GM12878 (cell line): Measurements from ENCODE around the gene SPRED3. TPM values are rescaled to one million over a fixed set of nuclear protein-coding genes. Genes with fewer than 3 reads are reported as not detected.

Experiments used
- ATAC-seq: fragments of 200-7000 bp; cut with Tn5 transposase; 3 replicates; pipeline ENCODE4 v1.9.1; 2020; ENCODE audit warnings: mild to moderate bottlenecking, moderate library complexity
- BruUV-seq: library from RNA; stranded (reverse); fragments of 400-500 nt; replicated peaks from 2 replicates; lab custom pipeline; 2021; lab: Mats Ljungman, UMichigan
- CTCF ChIA-PET: fragments of 300-600 bp; sonication (Branson Sonifier 250); formaldehyde crosslinking; extraction: SDS; loops from one replicate; lab custom pipeline; 2021; ENCODE audit warnings: inconsistent platforms; lab: Yijun Ruan, JAX
- POLR2A ChIA-PET: fragments of 350-600 bp; formaldehyde crosslinking; extraction: SDS; loops from one replicate; lab custom pipeline; 2021; ENCODE audit warnings: inconsistent platforms; lab: Charles Lee
- RAD21 ChIA-PET: fragments of 300-600 bp; sonication (Branson Sonifier 250); formaldehyde crosslinking; loops from one replicate; lab custom pipeline; 2023; ENCODE audit warnings: antibody characterized with exemption; ENCODE audit not compliant: unreplicated experiment; lab: Charles Lee
- SMC1A ChIA-PET: fragments of 300-600 bp; sonication (Branson Sonifier 250); formaldehyde crosslinking; loops from one replicate; lab custom pipeline; 2023; ENCODE audit not compliant: unreplicated experiment, uncharacterized antibody; lab: Charles Lee
- DNase-seq: peaks from one replicate; pipeline ENCODE4 v3.0.0-alpha.2; 2011; ENCODE audit warnings: low read depth, low spot score
- FAIRE-seq: peaks from 3 replicates; lab custom pipeline; 2011; peaks lifted over from hg19 to GRCh38; lab: Jason Lieb, UNC
- H2AFZ ChIP-seq: 2 replicates; pipeline ENCODE4 v1.6.0; 2011; ENCODE audit warnings: low read depth, low read length, control low read depth; ENCODE audit not compliant: control insufficient read depth
- H3K27ac ChIP-seq: 2 replicates; pipeline ENCODE4 v1.5.1; 2011; ENCODE audit warnings: control low read depth; ENCODE audit not compliant: control insufficient read depth, insufficient read depth
- H3K27me3 ChIP-seq, 2 experiments: replicated peaks in 1 of 2; 2 replicates each; pipeline versions ENCODE4 v1.6.0 to v1.6.1; 2011; ENCODE audit warnings: low read length in 1 of 2; ENCODE audit not compliant: control insufficient read depth in 2 of 2, insufficient read depth in 2 of 2
- H3K36me3 ChIP-seq, 2 experiments: 2 replicates each; pipeline ENCODE4 v1.5.1; 2011; ENCODE audit warnings: low read length in 1 of 2; ENCODE audit not compliant: control insufficient read depth in 2 of 2, insufficient read depth in 2 of 2
- H3K4me1 ChIP-seq: 2 replicates; pipeline ENCODE4 v1.6.1; 2011; ENCODE audit warnings: mild to moderate bottlenecking, low read length, moderate library complexity, mixed read lengths; ENCODE audit not compliant: control insufficient read depth, insufficient read depth
- H3K4me2 ChIP-seq: 2 replicates; pipeline ENCODE4 v1.6.0; 2011; ENCODE audit warnings: control low read depth; ENCODE audit not compliant: control insufficient read depth, insufficient read depth
- H3K4me3 ChIP-seq: fragments of 200-600 bp; sonication (generic); 2 replicates; pipeline ENCODE4 v1.5.1; 2016
- H3K79me2 ChIP-seq: 2 replicates; pipeline ENCODE4 v1.6.0; 2011; ENCODE audit warnings: low read length; ENCODE audit not compliant: control insufficient read depth, insufficient read depth
- H3K9ac ChIP-seq: 2 replicates; pipeline ENCODE4 v1.8.0; 2011; ENCODE audit warnings: low read length, control low read depth, mixed read lengths; ENCODE audit not compliant: control insufficient read depth, insufficient read depth
- H3K9me3 ChIP-seq: replicated peaks from 3 replicates; pipeline ENCODE4 v1.5.1; 2011; ENCODE audit warnings: mild to moderate bottlenecking, low read length; ENCODE audit not compliant: control insufficient read depth, insufficient read depth
- H4K20me1 ChIP-seq: 2 replicates; pipeline ENCODE4 v1.6.0; 2011; ENCODE audit not compliant: control insufficient read depth, insufficient read depth
- CBX5 ChIP-seq: sonication (generic); IDR thresholded peaks from 2 replicates; pipeline ENCODE4 v1.6.1; 2016; ENCODE audit warnings: low read depth, moderate library complexity, mild to moderate bottlenecking, inconsistent platforms
- CREB1 ChIP-seq: IDR thresholded peaks from 2 replicates; pipeline ENCODE4 v1.6.1; 2012; ENCODE audit warnings: low read depth, mild to moderate bottlenecking, inconsistent platforms
- HDAC2 ChIP-seq: fragments of 200-600 bp; sonication (generic); IDR thresholded peaks from 2 replicates; pipeline ENCODE4 v1.6.1; 2017
- JUND ChIP-seq: IDR thresholded peaks from 2 replicates; pipeline ENCODE4 v1.6.1; 2012; ENCODE audit warnings: low read depth, mild to moderate bottlenecking, low read length, improper control_type of control experiment, moderate library complexity
- KAT2A ChIP-seq: conservative IDR thresholded peaks from 2 replicates; pipeline ENCODE4 v1.6.1; 2011; ENCODE audit warnings: low read depth, low read length; ENCODE audit not compliant: control insufficient read depth
- NFYA ChIP-seq: IDR thresholded peaks from 2 replicates; pipeline ENCODE4 v1.6.1; 2011; ENCODE audit warnings: low read depth, mild to moderate bottlenecking, low read length, improper control_type of control experiment, borderline replicate concordance
- NFYB ChIP-seq: IDR thresholded peaks from 2 replicates; pipeline ENCODE4 v1.6.1; 2011; ENCODE audit warnings: low read depth, mild to moderate bottlenecking, low read length, improper control_type of control experiment, moderate library complexity; ENCODE audit not compliant: insufficient read depth
- PAX8 ChIP-seq: fragments of 450-650 bp; IDR thresholded peaks from 2 replicates; pipeline ENCODE4 v1.6.1; 2017; ENCODE audit warnings: mild to moderate bottlenecking, moderate library complexity
- ZBTB40 ChIP-seq: fragments of 450-650 bp; IDR thresholded peaks from 2 replicates; pipeline ENCODE4 v1.6.1; 2016; ENCODE audit warnings: mild to moderate bottlenecking, moderate library complexity, borderline replicate concordance
- WGBS: methylation state at CpG from one replicate; pipeline ENCODE4 v1.1.6; 2016; ENCODE audit warnings: low lambda C conversion rate; ENCODE audit not compliant: insufficient replicate concordance, insufficient coverage; ENCODE audit errors: missing lambda C conversion rate; 5-methylcytosine and 5-hydroxymethylcytosine counted together
- in situ Hi-C: fragments of 300-500 bp; cut with MboI; formaldehyde crosslinking; loops from 9 replicates; pipeline ENCODE4 v1.14.3; 2018; ENCODE audit warnings: mixed read lengths
- intact Hi-C: fragments of 100-400 bp; cut with micrococcal nuclease; formaldehyde crosslinking; loops from one replicate; pipeline ENCODE4 v1.14.2; 2022; ENCODE audit not compliant: unreplicated experiment
- polyA plus RNA-seq, 11 experiments: library from polyadenylated mRNA; depleted of rRNA in 4 of 11; unstranded in 6 of 11; stranded (reverse) in 5 of 11; fragments of >200 nt; fragmentation: Nextera tagmentation in 4 of 11; fragmentation: Illumina TruSeq in 1 of 11; extraction: Ambion mirVana in 4 of 11; extraction: Trizol in 1 of 11; gene quantifications; 1 replicate in 1 of 11; 2 replicates in 10 of 11; pipeline versions ENCODE4 v1.2.1 to v1.2.3, GENCODE V29; 2011 to 2016; ENCODE audit warnings: inconsistent platforms in 2 of 11, missing spikeins in 2 of 11, low read depth in 1 of 11
- total RNA-seq, 4 experiments: library from RNA; depleted of rRNA in 3 of 4; stranded (reverse); fragments of >200 nt in 3 of 4; fragmentation: Illumina TruSeq in 1 of 4; extraction: Trizol in 1 of 4; gene quantifications; 2 replicates each; pipeline versions ENCODE4 v1.2.1 to v1.2.3, GENCODE V29; 2013 to 2021

SPRED3 gene
- total and polyA plus RNA-seq, 10 of the 15 experiments (the other 5 are each of a cell fraction or from before 2014, with no cell fraction given) = 0.09 to 1.5 (median 0.31) TPM; not detected in 2

DNA sequence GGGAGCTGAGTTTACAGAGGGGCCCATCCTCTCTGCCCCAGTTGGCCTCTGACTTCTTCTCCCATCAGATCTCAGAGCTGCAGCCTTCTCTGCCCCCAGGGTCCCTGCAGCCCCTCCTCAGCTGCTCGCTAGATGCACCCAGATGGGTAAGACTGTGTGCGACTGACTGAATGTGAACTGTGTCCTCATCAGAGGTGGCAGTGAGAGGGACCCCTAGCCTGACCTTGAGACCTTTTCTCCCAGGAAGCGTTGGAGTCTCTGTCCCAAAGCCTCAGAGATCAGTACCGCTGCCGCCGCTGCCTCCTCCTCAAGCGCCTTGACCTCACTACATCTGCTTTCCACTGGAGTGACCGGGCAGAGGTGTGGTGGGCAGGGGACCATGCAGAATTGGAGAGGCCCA is 16.8 kb downstream of the SPRED3 start:
- Histone ChIP-seq H3K4me1 (no peaks in the 10 kb centered on the region), H3K4me2 (no peak overlapping the region), H3K36me3 (no peaks in the 10 kb centered on the region), H3K27me3 (no peaks in the 10 kb centered on the region), H3K4me3 (no peak overlapping the region), H3K9ac (no peak overlapping the region)
- in situ Hi-C loops = loop anchor here (25.0 kb wide), 1 partner anchor 232 kb away; the partner anchor contains the start of gene ACTN4
- DNase-seq (no peak), ATAC-seq (no peak), FAIRE-seq (no peak)
- intact Hi-C loops = no loop called here
- WGBS = 85% methylated on average over 8 of the region's 8 CpGs
- SMC1A ChIA-PET = interaction anchor here (1.3 to 3.8 kb wide), 2 partner anchors 12 to 21 kb away, joined by 3 to 17 read pairs; partner anchors contain the start of gene RASGRP4
- TF ChIP-seq NFYB (no peak), NFYA (no peak), PAX8 (no peak), ZBTB40 (no peak), CREB1 (no peak), CBX5 (no peak), KAT2A (no peak), JUND (no peak), HDAC2 (no peak)
- TF ChIP-seq, all 136 proteins: peak for 0
- no peaks in the 10 kb centered on the region for H4K20me1 ChIP-seq
- ChIA-PET RAD21 (interaction anchor here (1.3 kb wide), 1 partner anchor 35 kb away, joined by 3 read pairs; no protein-coding TSS in a partner anchor), POLR2A (no interaction called here), CTCF (interaction anchor here (0.6 to 3.2 kb wide), 6 partner anchors 20 to 525 kb away, joined by 3 to 25 read pairs (median 4); partner anchors contain the start of genes MRPS12, PSMD8 and SARS2)
- H3K9me3 ChIP-seq = no peaks in the 10 kb centered on the region
- no peaks in the 10 kb centered on the region for H3K79me2 ChIP-seq
- H2AFZ ChIP-seq = no peak overlapping the region
- H3K27ac ChIP-seq = no peak overlapping the region
- BruUV-seq = no TSS peak
